Measurements from ENCODE around the gene HOOK1.

GRCh38 chr1:59815892-59816291 is 1.1 kb downstream of the HOOK1 start:
- no peak for TF ChIP-seq CTCF (IDR thresholded peaks at IDR 0.05; ENCODE audit: insufficient read depth, low read length)
- no peak for TF ChIP-seq REST (IDR thresholded peaks at IDR 0.05; ENCODE audit: insufficient replicate concordance, low read depth)

All from HL-60 (cell line).